GM13976 (cell line): ENCODE measurements around the gene SH3BP2.
A peak's percentile ranks its signal among the peaks of the same experiment; 100 is the strongest.

ENCODE experiments used
- DNase-seq: peaks from one replicate; pipeline ENCODE4 v3.0.0; 2012; ENCODE audit warnings: low spot score
- CTCF ChIP-seq: IDR thresholded peaks from 2 replicates; pipeline ENCODE4 v1.5.1; 2012; ENCODE audit warnings: borderline replicate concordance, mild to moderate bottlenecking; ENCODE audit not compliant: insufficient read depth; ENCODE audit errors: extremely low read depth, missing control alignments, control extremely low read depth
- in situ Hi-C: fragments of 300-500 bp; cut with MboI; formaldehyde crosslinking; loops from one replicate; pipeline ENCODE4 v1.12.0; 2022; ENCODE audit warnings: low sequenced_read_pairs, mixed read lengths, inconsistent platforms; ENCODE audit not compliant: unreplicated experiment

SH3BP2 gene

GRCh38 chr4:2811830-2812611 lies 19.1 kb downstream of the SH3BP2 start:
- no peak for TF ChIP-seq CTCF
- DNase-seq, result peak; percentile 77
- in situ Hi-C loops, result no loop called here

GRCh38 chr4:2812612-2813354 lies 19.9 kb downstream of the SH3BP2 start:
- TF ChIP-seq CTCF, result no peak
- in situ Hi-C loops, result no loop called here
- DNase-seq, result no peak

DNA sequence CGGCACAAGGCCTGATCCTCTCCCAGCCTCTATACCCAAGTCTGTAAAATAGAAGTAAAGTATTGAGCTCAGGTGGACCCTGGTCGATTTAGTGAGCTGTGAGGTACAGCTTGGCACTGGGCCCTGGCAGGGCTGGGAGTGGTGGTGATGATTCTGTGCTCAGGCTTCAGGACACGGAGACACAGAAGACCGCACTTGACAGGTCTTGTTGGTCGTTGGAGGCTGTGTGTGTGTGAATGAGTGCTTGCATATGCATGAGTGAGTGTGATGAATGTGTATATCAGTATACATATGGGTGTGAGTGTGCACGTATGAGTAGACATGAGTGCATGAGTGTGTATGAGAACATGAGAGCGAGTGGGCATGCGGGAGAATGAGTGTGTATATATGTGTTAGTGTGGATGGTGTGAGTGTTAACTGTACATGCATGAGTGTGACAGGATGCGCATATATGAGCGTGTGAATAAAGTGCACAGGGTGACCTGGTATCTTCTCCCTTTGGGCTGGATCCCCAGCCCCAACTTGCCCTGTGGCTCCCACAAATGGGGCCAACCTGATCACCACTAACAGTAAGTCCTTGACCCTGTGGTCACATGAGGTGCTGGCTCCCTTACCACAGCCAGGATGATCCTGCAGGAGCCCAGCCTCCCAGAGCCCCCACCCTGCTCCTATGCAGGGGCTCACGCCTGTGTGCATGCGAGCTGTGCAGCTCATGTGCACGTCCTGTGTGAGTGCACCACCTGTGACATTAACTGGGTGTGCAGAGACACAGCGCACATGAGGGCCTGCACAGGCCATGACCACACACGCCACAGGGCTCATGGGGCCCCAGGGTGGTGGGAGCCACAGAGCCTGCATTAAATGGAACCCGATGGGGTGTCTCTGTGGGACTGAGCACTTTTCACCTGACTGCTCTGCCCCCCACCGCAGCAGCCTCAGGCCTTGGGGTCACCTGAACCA lies 20.8 kb downstream of the SH3BP2 start:
- DNase-seq, result no peak
- no peak for TF ChIP-seq CTCF
- in situ Hi-C loops, result no loop called here

GRCh38 chr4:2814627-2815270 lies 21.9 kb downstream of the SH3BP2 start:
- no peak for TF ChIP-seq CTCF
- DNase-seq, result no peak
- in situ Hi-C loops, result no loop called here

DNA sequence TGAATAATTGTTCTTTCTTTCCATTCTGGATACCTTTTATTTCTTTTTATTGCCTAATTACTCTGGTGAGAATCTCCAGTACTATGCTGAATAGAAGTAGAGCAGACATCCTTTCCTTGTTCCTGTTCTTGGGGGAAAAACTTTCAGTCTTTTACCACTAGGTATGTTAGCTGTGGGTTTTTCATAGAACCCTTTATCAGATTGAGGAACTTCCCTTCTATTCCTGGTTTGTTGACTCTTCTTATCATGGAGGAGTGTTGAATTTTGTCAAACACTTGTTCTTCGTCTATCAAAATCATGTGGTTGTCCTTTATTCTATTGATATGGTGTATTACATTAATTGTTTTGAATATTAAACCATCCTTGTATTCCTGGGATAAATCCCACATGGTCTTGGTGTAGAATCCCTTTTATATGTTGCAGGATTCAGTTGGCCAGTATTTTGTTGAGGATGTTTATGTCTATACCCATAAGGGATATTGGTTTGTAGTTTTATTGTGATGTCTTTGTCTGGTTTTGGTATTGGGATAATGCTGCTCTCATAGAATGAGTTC lies 23.6 kb downstream of the SH3BP2 start:
- TF ChIP-seq CTCF, result no peak
- DNase-seq, result no peak

More for the DNA sequence above, 23.6 kb downstream of the SH3BP2 start:
- in situ Hi-C loops, result no loop called here
